Cardiac fibroblast (primary cell): Measurements from ENCODE around the gene IL11.

Experiments used
- DNase-seq, 2 donors: peaks; one replicate each; pipeline versions ENCODE4 v3.0.0 to v3.0.0-alpha.2; 2010; ENCODE audit warnings: low read depth in 2 of 2
- H3K4me3 ChIP-seq, 2 donors: replicated peaks in 1 of 2; 1 replicate in 1 of 2; 2 replicates in 1 of 2; pipeline ENCODE4 v1.5.1; 2011; ENCODE audit warnings: low read depth in 2 of 2, low read length in 2 of 2, mild to moderate bottlenecking in 2 of 2, moderate library complexity in 1 of 2
- TF ChIP-seq, protein P1 (sequence below): IDR thresholded peaks from one replicate; pipeline ENCODE4 v1.5.1; 2011; ENCODE audit warnings: low read depth, mild to moderate bottlenecking, low read length, inconsistent platforms

The IL11 gene

GRCh38 chr19:55389386-55390317 is 19.4 kb upstream of the IL11 start:
- no peak overlapping the region for H3K4me3 ChIP-seq
- TF ChIP-seq, protein P1, sequence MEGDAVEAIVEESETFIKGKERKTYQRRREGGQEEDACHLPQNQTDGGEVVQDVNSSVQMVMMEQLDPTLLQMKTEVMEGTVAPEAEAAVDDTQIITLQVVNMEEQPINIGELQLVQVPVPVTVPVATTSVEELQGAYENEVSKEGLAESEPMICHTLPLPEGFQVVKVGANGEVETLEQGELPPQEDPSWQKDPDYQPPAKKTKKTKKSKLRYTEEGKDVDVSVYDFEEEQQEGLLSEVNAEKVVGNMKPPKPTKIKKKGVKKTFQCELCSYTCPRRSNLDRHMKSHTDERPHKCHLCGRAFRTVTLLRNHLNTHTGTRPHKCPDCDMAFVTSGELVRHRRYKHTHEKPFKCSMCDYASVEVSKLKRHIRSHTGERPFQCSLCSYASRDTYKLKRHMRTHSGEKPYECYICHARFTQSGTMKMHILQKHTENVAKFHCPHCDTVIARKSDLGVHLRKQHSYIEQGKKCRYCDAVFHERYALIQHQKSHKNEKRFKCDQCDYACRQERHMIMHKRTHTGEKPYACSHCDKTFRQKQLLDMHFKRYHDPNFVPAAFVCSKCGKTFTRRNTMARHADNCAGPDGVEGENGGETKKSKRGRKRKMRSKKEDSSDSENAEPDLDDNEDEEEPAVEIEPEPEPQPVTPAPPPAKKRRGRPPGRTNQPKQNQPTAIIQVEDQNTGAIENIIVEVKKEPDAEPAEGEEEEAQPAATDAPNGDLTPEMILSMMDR: no peak
- no peak for DNase-seq

GRCh38 chr19:55387736-55388497 is 17.7 kb upstream of the IL11 start:
- TF ChIP-seq, protein P1: no peak
- H3K4me3 ChIP-seq: peak overlapping the region; percentile 95 to 97
- DNase-seq: no peak

DNA sequence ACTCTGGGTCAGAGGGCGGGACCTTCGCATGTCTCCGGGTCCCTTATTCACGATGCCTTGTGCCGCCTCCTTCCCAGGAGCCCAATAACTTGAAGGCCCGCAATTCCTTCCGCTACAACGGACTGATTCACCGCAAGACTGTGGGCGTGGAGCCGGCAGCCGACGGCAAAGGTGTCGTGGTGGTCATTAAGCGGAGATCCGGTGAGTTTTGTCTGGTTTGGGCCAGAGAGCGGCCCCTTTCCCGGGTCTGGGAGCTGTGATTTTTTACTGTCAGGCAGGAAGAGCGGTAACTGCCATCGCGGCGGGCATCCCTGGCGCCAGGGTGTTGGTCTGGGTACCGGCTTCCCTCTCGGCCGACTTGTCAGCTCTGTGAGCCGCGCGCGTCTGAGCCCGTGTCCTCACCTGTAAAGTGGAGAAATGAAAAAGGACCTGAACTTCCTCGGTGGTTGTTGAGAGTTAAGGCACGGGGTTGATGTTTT is 16.3 kb upstream of the IL11 start:
- no peak for DNase-seq
- TF ChIP-seq, protein P1: no peak
- H3K4me3 ChIP-seq: peak overlapping the region; percentile 95 to 97

DNA sequence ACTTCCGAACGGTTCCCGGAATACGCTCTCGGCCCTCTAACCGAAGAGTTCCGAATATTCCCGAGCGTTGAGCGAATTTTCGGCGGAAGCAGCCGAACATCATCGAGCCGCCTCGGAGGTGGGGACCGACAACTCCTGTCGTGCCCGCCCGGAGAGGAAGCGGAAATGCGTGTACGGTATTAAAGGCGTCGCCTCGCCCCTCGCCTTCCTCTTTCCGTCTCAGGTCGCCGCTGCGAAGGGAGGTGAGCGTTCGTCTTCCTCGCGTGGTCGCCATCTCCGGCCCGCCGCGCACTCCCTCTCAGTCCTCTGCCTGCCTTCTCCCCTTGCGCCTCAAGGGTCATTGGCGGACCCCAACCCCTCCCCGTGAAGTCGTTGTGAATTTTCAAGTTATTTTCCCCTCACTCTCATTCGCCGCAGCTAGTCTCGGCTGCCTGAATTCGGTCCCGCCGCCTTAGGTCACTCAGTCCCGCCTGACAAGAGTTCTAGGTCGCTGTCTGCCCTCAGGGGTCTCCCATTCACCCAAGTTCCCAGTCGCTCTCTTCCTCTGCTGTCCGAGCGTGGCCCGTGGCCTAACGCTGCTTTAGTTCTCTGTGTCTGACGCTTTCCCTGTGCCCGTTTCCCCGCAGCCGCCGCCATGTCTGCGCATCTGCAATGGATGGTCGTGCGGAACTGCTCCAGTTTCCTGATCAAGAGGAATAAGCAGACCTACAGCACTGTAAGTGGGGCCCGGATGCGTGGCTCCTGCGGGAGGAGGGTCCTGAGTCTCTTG is 15.6 kb upstream of the IL11 start, which contains the start of gene RPL28:
TSS of gene RPL28 (plus strand) at position 209 of the 769 bp plus-strand sequence. CDS start at position 635, 426 bp downstream.
- peak; percentile 99 for DNase-seq
- TF ChIP-seq, protein P1: no peak
- H3K4me3 ChIP-seq: peak within 1 kb of the TSS; percentile 95 to 97

DNA sequence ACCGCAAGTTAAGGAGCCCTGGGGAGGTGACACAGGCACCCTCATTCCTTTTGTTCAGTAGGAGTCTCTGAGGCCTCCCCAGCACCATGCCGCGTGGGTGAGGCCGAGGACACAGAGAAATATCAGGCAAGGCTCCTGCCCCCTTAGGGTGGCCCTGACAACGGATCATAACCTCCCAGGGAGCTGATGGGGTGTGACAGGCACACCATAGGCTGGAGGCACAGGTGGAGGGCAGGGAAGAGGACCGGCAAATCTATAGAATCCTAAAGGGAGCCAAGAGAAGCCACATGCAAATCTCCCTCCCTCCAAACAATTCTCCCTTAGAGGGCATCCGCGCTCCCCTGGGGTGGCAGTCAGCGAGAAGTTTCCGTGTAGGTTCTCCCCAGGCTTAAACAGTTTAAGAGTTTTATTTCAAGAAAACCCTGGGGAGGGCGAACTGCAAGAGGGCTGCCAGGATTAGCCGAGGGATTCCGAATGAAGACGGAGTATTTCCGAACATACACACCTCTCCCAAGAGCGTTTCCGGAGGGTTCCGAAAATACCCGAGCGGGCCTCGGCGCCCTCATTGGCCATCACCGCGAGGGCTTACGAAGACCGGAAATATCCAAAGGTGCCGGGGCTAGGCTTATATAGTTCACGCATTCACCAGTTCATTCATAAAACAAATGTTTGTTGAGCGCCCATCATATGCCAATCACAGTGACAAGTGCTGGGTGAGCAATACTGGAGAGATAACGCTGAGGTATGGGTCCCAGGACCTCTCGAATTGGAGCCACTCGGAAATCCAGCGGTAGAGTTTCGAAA is 14.9 kb upstream of the IL11 start:
- DNase-seq: peak; percentile 97 to 98
- TF ChIP-seq, protein P1: no peak
- peak overlapping the region; percentile 46 to 97 for H3K4me3 ChIP-seq
